ENCODE measurements around the gene TSPAN18.

The TSPAN18 gene

DNA sequence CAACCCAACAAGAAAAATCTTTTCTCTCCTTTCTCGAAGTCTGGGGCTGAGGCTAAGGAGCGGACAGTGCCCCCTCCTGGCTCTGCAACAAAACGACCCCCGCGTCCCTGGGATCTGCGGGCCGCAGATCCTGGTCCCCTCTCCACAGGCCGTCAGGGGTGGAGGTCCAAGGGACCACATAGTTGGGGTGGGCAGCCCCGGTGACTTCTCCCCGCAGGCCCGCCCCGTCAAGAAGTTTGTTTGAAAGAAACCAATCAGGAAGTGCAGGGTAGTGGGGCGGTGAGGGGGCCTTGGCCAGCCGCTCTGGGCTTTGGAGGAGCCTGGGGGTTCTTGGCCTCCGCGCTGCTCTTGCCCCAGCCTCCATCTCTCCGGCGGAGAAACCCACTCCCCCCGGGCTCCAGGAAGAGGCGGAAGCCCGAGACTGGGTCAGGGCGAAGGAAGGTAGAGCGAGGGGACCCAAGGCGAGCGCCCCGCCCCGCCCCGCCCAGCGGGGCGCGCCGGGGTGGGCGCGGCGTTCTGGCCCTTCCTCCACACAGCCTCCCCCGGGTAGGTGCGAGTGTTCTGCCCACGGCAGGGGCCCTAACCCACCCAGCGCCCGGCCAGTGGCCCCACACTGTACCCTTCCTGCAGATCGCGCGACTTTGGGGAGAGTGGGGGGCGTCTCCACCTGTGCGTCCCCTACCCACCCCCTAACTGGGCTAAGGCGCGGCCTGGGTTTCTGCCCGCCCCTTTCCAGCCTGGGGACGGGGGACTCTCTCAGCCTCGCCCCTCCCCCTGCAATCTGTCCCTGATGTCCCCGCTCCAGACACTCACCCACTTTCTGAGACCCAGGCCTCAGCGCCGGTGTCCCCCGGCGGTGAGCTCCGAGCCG lies 222.6 kb downstream of the TSPAN18 start:
- DNase-seq: peak; percentile 28

DNA sequence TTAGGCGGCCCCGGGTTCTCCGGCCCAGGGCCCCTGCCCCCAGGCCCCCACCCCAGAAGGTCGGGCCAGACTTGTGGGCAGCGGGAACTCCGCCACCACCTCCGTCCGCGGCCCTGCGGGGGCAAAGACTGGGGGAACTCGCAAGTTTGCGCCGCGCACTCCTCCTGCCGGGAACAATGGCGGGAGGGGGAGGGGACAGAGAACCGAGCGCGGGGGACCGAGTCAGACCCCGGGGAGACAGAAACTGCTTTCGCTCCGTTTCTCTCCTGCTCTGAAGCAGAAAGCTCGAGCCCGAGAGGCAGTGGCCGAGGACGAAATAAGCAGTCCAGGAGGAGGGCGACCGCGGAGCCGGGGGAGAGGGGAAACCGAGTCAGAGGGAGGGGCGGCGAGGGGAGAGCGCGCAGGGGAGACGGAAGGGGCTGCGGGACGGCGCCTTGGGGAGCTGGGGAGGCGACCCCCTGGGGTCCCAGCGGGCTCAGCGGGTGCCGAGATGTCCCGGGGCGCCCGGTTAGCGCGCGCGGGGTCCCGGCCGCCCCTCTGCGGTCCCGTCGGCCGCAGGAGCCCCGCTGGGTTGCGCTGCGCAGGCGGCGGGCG lies 223.4 kb downstream of the TSPAN18 start:
- DNase-seq: peak; percentile 18

DNA sequence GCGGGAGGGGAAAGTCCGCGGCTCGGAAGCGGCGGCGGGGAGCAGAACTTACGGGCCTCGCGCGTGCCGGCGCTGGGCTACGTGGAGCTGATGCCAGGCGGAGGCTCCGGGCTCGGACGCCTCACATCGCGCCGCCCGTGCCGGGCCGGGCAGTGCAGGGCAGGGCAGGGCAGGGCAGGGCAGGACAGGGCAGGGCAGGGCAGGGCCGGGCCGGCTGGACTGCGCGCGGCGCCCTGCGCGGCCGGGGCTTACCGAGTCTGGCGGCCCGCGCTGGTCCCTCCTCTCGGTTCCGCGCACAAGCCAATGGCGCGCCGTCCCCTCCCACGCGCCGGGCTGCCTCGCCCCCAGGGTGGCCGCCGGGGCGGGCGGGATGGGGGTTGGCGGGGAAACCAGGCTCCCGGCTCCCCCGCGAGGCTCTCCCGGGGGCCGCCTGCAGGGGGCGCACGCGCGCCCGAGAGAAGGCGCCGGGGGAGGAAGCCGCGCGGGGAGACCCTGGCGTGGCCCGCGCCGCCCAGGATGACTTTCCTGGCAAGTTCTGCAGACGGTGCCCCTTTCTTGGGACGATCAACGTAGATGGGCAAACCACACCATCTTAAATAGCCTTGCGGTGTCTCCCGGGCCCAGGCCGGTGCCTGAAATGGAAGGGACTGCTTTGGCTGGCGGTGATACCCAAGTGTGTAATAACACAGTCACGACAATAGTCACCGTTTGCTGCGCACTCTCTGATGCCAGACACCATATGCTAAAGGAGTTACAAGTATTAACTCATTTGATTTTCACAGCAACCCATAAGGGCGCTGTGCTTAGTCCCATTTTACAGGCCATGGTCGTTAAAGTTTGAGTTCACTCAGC lies 224.1 kb downstream of the TSPAN18 start, which contains the start of gene TP53I11:
Gene TP53I11 (minus strand): TSS at position 259 of the 852 bp plus-strand sequence. CDS start 12,548 bp downstream, outside the sequence.
- DNase-seq: peak; percentile 75

DNA sequence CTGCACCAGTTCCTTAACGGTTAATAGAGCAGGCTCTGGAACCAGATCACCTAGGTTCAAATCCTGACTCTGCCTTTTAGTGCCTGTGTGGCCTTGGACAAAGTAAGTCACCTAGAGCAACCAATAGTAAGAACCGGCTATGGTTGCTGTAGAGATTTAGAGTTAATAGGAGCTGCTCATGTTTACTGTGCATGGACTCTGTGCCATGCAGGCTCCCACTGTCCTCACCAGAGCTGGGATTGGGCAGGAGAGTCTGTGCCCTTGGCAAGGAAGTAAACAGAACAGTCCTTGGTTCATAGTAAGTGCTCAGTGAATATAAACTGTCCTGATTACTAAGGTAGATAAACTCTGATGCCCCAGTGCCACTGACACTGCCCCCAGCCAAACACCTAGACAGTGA lies 225.3 kb downstream of the TSPAN18 start:
- DNase-seq: no peak

DNA sequence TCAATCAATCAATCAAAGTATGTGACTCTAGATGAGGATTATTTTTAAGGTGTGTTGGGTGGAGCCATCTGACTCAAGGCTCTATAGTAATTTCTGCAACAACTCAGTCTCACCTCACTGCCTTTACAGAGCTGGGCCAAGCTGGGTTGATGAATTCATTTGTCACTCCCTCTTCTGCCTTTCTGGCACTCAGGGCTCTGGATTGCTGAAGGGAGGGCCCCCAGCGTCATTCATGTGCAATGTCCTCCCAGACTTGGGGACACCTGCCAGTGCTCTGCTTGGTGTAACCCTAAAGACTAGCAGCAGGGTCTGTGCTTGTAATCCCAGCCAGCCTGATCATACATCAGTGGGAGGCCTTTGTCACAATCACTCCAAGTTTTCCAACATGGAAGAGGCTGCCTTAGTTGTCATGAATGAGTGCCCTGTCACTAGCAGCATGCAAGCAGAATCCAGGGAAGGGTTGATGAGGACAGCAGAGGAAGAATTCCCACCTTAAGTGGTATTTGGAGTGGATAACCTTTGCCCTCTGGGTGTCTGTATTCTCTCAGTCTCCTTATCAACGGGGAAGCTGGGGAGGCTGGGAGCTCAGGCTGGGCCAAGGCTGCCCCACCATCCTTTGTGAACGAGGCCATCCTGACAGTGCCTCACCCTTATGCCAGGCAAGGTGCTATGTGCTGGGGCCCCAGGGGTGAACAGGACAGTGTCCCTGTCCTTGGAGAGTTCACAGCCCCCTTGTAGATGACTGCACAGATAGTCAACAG lies 225.9 kb downstream of the TSPAN18 start:
- no peak for DNase-seq

DNA sequence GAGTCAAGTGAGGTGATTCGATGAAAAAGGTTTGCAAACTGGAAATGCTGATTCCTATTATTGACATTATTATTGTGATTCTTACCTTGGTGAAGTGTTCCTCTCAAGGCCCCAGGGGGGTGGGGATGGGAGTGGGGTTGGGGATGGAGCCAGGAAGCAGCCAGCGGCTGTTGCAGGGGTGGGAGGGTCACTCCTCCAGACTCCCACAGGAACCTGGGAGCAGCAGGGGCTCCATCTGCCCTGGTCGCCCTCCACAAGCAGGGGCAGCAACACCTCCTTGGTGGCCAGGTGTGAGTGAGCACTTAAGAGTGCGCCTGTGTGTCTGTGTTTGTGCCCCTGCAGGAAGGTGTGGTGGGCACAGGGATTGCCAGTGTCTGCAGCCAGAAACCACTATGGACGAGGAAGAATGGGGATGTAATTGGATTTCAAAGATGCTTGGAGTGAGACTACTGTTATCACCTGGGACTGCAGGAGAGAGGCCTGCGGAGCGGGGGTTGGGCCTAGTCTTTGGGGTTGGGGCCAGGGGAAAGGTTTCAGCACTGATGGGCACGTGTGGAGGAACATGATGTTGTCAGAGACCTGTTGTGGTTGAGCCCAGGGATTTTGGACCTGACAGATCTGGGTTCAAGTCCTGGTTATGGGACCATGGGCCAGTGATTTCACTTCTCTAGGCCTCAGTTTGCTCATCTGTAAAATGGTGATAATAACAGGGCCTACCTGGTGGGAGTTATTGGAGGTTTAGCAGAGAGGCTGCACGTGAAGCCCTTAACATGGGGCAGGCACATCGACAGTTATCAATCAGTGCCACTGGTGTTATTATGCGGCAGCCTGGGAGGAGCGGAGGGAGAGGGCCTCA lies 227.5 kb downstream of the TSPAN18 start:
- DNase-seq: no peak

DNA sequence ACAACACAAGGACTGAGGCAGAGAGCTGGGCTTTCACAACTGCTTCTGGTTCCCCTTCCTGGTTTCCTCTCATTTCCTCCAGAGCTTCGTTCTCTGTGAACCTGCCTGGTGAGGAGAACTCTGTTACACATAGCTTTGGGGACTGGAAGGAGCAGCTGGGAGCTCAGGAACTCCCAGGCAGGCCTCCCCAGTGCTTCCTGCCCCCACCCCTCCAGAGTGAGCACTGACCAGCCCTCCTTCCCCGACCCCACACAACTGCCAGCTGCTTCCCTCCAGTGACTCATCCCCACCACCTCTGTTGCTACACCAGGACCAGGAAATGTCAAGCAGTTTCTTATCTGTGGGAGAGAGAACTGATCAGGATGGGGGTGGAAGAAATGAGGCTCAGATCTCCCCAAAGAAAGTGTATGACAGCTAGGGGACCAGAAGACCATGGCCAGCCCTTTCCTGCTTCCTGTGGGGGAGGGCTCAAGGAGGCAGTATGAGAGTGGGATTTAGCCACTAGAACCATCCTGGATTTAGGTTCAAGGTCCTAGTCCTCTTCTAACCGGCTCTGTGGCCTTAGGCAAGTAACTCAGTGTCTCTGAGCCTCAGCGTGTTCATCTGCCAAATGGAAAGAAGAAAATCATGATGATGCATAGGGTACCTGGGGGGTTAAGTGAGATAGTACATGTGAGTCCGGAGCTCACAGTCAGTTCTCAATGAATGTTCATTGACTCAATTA lies 228.4 kb downstream of the TSPAN18 start:
- no peak for DNase-seq

DNA sequence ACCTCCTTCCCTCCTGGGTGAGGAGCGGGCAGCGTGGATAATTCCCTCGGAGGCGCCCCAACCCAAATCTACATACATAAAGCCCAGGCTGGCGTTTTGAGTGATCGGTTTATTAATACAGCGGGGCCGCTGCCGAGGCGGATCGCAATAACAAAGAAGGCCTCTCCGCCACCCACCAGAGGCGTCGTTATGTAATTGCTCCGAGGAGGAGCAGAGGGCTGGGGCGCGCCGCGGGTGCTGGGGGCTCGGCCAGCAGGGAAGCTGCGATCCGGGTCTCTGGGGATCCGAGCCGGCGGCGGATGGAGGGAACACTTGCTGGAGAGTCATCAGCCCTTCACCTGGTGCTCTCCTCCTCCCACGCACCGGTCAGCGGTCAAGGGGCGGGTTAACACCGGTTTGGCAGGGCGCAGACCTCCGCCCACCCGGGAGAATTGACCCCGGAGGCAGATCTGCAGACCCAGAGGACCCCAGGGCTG lies 230.3 kb downstream of the TSPAN18 start:
- no peak for DNase-seq

DNA sequence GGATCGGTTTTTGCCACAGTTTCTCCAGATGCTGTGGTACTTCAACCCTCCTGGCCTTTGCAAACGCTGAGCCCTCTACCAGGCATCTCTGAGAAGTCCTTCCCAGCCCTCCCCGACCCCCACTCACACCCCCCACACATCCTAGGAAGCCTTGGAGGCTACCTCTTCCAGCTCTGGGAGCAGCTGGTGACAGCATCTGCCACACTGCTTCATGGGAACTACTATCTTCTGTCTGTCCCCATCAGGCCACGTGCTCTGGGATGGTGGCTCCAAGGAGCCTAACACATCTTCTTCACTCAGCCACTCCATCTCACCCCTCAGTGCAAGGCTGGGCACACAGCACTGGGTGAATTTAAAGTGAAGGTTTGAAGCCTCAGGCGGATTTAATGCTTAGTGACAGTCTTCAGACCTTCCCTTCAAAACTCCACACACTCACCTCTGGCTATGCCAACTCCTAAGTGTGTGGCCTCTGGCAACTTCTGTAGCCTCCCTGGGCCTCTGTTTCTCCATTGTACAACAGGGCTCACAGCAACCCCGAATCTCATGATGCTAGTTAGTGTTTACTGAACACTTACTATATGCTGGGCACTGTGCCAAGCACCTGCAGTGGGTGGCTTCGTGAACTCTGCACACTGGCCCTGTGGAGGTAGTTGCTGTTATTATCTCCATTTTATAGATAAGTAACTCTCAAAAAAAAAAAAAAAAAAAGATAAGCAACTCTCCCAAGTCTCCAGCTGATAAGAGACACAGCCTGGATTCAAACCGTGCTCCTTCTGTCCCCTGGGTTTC lies 231.2 kb downstream of the TSPAN18 start:
- no peak for DNase-seq

DNA sequence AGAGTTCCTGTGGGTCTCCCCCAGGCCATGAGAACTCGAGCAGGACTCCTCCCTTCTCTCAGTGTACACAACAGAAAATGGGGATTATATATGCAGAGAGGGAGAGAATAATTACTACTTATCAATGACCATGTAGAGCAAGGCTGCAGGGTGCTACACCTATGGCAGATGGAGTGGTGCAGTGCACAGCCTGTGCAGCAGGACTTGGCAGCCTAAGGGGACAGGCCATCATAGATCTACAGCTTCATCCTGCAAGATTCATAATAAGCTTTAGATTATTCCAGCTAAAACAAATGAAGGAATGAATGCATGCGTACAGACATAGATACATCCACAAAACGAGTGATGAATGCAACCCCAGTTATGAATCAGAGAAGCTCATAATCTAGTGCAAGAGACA lies 232.3 kb downstream of the TSPAN18 start:
- no peak for DNase-seq

DNA sequence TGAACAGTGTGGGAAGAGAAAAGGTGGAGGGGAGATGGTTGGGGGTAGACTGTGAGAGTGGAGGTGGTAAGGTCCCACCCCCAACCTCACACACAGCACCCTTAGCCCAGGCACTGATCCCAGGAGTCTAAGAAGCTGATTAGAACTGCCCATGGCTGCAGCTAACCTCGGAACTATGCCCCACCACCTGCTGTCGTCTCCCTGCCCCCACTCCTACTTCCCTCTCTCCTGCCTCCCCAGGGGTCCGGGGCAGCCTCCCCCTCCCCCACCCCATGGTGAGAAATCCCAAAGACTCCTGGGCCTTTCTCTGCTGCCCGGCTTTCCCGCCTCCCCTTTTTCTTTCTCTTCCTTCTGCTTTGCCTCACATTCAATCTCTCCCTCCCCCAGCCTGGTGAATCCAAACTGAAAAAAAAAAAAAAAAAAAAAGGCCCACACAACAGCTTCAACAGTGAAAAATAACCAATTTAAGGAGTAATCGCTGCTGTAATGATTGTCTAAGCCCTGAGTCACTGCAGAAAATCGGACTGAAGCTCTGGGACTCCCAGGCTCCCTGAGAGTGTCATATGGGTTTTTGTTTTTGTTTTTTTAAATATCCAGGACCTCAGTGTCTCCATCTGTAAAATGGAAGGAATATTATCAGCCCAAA lies 233.6 kb downstream of the TSPAN18 start:
- DNase-seq: no peak

DNA sequence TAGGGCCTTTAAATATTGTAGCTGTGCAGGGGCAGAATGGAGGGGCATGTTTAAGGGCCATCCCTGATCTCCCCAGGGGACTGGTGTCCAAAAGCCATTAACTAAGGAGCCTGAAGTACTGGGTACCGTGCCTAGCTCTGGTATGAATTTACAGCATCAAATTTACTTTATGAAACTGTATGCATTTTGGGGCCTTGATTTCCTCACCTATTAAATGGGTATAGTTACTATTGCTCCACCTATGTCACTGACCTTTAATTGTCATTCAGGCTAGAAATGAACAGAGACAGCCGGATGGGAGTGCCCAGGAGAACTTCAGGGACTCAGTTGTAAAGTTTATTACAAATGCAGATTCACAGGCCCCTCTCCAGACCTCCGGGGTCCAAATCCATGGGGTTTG lies 235.7 kb downstream of the TSPAN18 start:
- DNase-seq: no peak

DNA sequence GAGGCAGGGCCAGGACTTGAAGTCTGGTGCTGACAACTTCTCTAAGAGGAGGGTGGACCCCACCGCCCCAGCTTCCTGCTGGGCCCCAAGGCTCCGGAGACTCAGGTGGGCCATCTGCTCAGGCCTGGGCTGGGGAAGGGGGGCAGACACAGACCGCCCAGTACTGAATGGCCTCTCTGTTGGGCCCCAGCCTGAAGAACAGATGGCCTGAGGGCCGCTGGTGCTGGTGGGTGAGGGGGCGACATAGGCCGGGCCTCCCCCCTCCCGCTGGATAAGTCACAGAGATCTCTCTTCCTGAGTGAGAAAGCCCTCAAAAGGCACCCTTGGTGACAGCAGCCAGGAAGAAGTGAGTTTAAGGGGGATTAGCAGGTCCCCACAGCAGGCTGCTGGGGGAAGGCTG lies 236.4 kb downstream of the TSPAN18 start:
- DNase-seq: no peak

DNA sequence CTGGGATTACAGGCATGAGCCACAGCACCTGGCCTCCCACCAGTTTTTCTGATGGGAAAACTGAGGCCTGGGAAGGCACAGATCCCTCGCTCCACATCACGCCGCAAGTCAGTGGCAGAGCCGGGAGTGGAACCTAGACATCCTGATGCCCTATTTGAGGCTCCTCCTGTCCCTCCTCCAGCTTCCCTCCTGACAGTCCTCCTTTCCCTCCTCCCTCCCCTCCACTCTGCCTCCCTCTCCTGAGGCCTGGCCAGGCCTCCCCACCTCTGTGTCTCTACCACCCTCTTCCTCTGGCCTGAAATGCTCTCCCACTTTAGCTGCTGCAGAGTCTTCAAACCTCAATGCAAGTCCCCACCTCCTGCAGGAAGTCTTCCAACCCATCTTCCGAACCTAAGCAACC lies 237.2 kb downstream of the TSPAN18 start:
- no peak for DNase-seq

DNA sequence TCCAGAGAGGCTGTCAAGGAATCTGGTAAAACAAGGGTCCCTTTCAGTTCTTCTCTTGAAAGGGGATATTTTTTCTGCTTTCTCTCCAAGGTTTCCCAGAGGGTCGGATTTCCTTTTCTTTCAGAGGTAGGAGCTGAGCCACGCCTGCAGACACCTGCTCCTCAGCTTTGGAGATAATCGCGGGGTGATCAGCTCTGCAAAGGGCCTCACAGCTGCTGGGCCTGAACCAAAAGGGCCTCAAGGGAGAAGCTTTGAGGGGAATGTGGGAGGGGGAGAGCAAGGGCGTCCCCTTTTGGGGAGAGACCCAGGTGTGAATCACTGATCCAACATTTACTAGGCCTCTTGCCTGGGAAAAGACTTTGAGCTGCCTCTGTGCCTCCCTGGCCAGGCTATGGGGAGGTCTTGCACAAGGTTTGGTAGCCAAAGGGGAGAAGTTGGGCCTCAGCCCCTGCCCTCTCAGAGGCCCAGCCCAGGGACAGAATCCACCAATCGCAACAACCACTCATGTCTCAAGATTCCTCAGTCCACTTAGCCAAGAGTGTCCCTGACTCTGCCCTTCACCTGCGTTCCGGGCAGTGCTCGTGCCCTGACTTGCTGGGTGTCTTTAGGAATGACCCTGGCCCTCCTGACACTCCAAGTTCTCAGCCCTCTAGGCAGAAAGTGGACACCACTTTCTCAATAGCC lies 237.9 kb downstream of the TSPAN18 start:
- no peak for DNase-seq

DNA sequence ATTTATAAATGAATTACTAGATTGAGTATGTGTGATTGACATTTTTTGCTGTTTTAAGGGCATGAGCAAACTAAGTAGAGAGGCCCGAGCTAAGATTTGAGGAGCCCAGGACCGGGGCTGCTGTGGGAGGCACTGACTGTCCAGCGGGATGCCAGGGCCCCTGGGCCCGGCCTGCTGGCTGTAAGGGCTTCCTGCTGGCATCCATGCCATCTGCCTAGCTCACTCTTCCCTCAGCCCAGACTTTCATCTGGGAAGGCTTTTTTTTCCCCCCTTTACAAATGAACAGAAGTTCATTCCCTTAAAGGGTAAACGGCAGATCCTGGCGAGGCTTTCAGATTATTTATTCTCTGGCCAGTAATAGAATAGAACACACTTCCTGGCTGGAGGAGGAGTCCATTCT lies 239.9 kb downstream of the TSPAN18 start:
- DNase-seq: no peak

DNA sequence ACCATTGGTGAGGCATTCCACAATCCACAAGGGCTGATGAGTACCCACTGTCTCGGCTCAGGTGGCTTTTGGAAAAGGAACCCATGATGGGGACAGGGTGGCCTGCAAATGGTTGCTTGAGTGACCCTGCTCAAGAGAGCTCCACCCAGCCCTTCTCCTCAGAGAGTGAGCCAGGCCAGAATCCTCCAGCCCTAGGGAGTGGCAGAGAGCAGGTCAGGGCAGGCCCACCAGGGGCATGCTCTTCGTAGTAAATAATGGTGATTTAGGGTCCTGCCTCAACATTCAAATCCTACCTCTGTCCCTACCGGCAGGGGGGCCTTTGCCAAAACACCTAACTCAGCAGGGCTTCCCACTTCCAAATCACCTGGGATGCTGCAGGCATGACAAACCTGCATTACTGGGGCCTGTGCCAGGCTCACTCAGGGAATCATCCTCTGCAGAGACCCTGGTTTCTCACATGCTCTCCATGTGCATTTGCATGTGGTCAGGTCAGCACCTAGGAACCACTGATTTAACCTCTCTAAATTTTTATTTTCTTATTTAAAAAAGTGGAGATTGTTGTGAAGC lies 241.3 kb downstream of the TSPAN18 start:
- DNase-seq: no peak

DNA sequence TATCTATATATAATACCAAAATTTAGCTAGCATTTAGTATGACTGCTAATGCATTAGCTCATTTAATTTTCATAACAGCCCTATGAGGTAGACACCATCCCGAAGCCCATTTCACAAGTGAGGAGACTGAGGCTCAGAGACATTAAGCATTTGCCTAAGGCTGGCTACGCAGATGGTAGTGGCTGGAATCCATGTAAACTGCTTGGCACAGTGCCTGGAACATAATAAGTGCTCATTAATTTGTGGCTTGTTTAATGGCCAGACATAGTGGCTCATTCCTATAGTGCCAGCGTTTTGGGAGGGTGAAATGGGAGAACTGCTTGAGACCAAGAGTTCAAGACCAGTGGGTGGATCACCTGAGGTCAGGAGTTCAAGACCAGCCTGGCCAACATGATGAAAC lies 241.7 kb downstream of the TSPAN18 start:
- no peak for DNase-seq
